K562 treated with DMSO at 1 percent for 48 hours (cell line): ENCODE measurements around the gene MBD3L1. TPM values are rescaled to one million over a fixed set of nuclear protein-coding genes. Genes with fewer than 3 reads are reported as not detected.

Source experiments
- total RNA-seq: library from RNA; unstranded; fragments of 300-600 nt; gene quantifications from 2 replicates; pipeline ENCODE4 v1.2.3, GENCODE V29; 2022; ENCODE audit warnings: low replicate concordance; ENCODE audit errors: extremely low read depth

The MBD3L1 gene
- total RNA-seq: not detected in 2 replicates

GRCh38 chr19:8832132-8833021 lies at the start of gene MBD3L1, which contains the start of gene ZNF558:
Gene MBD3L1 (plus strand): TSS chr19:8832377. CDS start chr19:8842679, 10,302 bp downstream.
Gene ZNF558 (minus strand): TSS chr19:8832304. CDS start chr19:8822659, 9,645 bp downstream.

Other genes with a start within 250 kb of the MBD3L1 start
- gene ADAMTS10, start 221.7 kb upstream of the MBD3L1 start, total RNA-seq: not detected in 2 replicates
- gene NFILZ, start 201.7 kb upstream of the MBD3L1 start, total RNA-seq: not detected in 2 replicates
- not detected in 2 replicates for gene ACTL9, start 133.6 kb upstream of the MBD3L1 start, total RNA-seq
- gene OR2Z1, start 110.7 kb upstream of the MBD3L1 start, total RNA-seq: not detected in 2 replicates
- gene ZNF558, start 73 bp upstream of the MBD3L1 start, total RNA-seq: not detected in 2 replicates
- not detected in 2 replicates for gene MUC16, start 178.0 kb downstream of the MBD3L1 start, total RNA-seq